Colonic mucosa (tissue), 4 donors: Measurements from ENCODE around the gene TKTL1. TPM values are rescaled to one million over a fixed set of nuclear protein-coding genes. Genes with fewer than 3 reads are reported as not detected.

Experiments used
- DNase-seq: peaks from one replicate; pipeline ENCODE4 v3.0.0-alpha.2; 2020
- H3K27ac ChIP-seq: fragments of 200-600 bp; one replicate; pipeline ENCODE4 v1.8.0; 2021
- H3K27me3 ChIP-seq: fragments of 200-600 bp; one replicate; pipeline ENCODE4 v1.8.0; 2021
- H3K36me3 ChIP-seq: fragments of 200-600 bp; one replicate; pipeline ENCODE4 v1.8.0; 2021
- H3K4me1 ChIP-seq: fragments of 200-600 bp; one replicate; pipeline ENCODE4 v1.8.0; 2021; ENCODE audit warnings: mild to moderate bottlenecking
- H3K4me3 ChIP-seq: fragments of 200-600 bp; one replicate; pipeline ENCODE4 v1.8.0; 2021
- H3K9ac ChIP-seq, 2 donors: one replicate each; pipeline ENCODE4 v1.7.0; 2013; ENCODE audit warnings: control low read depth in 2 of 2, low read depth in 2 of 2, low read length in 2 of 2
- H3K9me3 ChIP-seq: fragments of 200-600 bp; one replicate; pipeline ENCODE4 v1.8.0; 2021
- CTCF ChIP-seq: fragments of 200-600 bp; IDR thresholded peaks from one replicate; pipeline ENCODE4 v1.8.0; 2022; ENCODE audit warnings: antibody characterized with exemption, mild to moderate bottlenecking
- intact Hi-C: fragments of 100-400 bp; cut with DNase I; formaldehyde crosslinking; loops from one replicate; pipeline ENCODE4 v1.14.1; 2022
- total RNA-seq, 2 donors: library from RNA; stranded (reverse); fragmentation: NEBNext Ultra II Directional in 1 of 2; extraction: Animal tissue kit (Norgen Biotek cat#: 25700) in 1 of 2; gene quantifications; one replicate each; pipeline ENCODE4 v1.2.1, GENCODE V29; 2021
- donor health status: healthy.
- donor health status: DM: no; HTN: no; CAD: no.
- donor health status: DM: no; HTN: no; CAD: no.

TKTL1 gene
- total RNA-seq, 2 donors from 2014 or later = not detected

- Histone ChIP-seq H3K4me1 (no peaks in the 10 kb centered on the region), H3K4me3 (peak overlapping the region; percentile 44), H3K27ac (peak overlapping the region; percentile 69), H3K9ac (peak overlapping the region; percentile 71 to 76), H3K36me3 (no peaks in the 10 kb centered on the region), H3K27me3 (no peaks in the 10 kb centered on the region), H3K9me3 (no peaks in the 10 kb centered on the region)
- intact Hi-C loops = no loop called here
- no peak for TF ChIP-seq CTCF
- peak; percentile 59 for DNase-seq
Measured at GRCh38 chrX:154369449-154370299, 74.1 kb downstream of the TKTL1 start.

DNA sequence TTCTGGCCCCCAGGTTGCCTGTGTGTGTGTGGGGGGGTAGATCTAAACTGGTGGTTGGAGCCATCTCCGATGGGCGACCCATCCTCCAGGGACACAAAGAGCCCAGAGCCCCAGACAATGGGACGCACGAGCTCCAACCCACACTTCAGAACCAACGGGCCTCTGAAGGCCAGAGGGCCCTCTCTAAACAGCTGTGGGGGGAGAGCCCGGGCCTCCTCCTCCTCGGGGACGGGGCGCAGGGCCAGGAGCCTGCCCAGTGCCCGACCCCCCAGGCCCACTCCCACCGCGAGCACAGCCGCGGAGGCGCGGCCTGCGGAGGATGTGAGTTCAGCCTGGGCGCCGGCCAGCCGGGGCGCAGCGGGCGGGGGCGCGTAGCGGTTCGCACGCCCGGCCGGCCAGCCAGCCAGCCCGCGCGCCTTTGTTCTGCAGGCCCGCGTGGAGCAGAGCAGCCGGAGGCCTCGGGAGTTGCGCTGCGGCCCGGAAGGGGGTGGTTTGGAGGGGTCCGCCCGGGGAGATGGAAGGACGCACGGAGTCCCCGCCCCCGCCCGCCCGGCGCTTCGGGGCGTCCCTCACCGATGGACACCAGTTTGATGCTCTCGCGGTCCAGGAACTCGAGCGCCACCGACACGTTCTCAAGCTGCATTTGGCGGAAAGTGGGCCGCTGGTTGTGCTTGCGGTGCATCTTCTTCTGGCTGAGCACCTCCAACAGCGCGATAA, 74.9 kb downstream of the TKTL1 start:
- Histone ChIP-seq H3K27ac (peak overlapping the region; percentile 69), H3K27me3 (no peaks in the 10 kb centered on the region), H3K9me3 (no peaks in the 10 kb centered on the region), H3K9ac (peak overlapping the region; percentile 71 to 76), H3K4me1 (no peaks in the 10 kb centered on the region), H3K36me3 (no peaks in the 10 kb centered on the region), H3K4me3 (peak overlapping the region; percentile 44)
- no peak for TF ChIP-seq CTCF
- no peak for DNase-seq
- intact Hi-C loops = no loop called here

DNA sequence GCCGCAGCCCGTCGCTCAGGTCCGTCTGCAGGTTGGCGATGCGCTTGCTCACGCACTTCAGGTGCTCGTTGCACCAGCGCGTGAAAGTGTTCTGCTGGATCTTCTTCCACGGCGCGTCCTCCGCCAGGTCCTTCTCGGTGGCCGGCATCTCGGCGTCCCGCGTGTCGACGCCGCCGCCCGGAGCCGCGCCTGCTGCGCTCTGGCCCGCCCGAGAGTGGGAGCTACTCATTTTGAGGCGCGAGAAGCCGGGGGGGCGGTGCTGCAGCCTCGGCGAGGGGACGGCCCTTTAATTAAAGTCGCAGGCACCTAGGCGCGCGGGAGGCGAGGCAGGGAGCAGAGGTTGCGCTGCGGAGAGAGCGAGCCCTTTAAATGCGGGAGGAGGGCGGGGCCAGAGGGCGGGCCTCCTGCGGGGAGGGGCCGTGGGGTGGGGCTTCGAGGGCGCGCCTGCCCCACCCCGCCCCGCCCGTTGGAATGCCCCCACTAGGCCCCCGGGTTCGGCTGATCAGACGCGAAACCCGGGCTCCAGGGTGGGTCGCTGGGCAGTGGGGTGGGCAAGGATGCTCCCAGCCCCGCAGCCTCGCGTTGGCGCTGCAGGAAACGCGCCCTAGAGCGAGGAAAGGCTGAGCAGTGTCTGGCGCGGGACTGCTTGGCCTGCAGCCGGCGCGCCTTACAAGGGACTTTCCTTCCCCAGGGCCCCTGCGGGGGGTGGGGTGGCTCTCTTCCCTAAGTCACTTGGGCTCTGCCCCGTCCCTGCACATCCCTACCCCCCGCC, 75.6 kb downstream of the TKTL1 start:
- Histone ChIP-seq H3K27ac (peak overlapping the region; percentile 69), H3K4me3 (peak overlapping the region; percentile 44), H3K9ac (peak overlapping the region; percentile 51 to 76), H3K4me1 (no peaks in the 10 kb centered on the region), H3K9me3 (no peaks in the 10 kb centered on the region), H3K36me3 (no peaks in the 10 kb centered on the region), H3K27me3 (no peaks in the 10 kb centered on the region)
- TF ChIP-seq CTCF = no peak
- DNase-seq = peak; percentile 90
- intact Hi-C loops = no loop called here

GRCh38 chrX:154371789-154372300, 76.2 kb downstream of the TKTL1 start:
- Histone ChIP-seq H3K9me3 (no peaks in the 10 kb centered on the region), H3K27ac (peak overlapping the region; percentile 39), H3K27me3 (no peaks in the 10 kb centered on the region), H3K4me1 (no peaks in the 10 kb centered on the region), H3K9ac (peak overlapping the region in 1 of 2 donors; percentile 56), H3K36me3 (no peaks in the 10 kb centered on the region), H3K4me3 (peak overlapping the region; percentile 44)
- intact Hi-C loops = no loop called here
- DNase-seq = no peak
- TF ChIP-seq CTCF = no peak

GRCh38 chrX:154372612-154373022, 77.0 kb downstream of the TKTL1 start:
- H3K27ac ChIP-seq = no peak overlapping the region
- no peaks in the 10 kb centered on the region for H3K36me3 ChIP-seq
- H3K4me3 ChIP-seq = peak overlapping the region; percentile 44
- H3K9ac ChIP-seq = peak overlapping the region; percentile 2 to 56
- no peaks in the 10 kb centered on the region for H3K27me3 ChIP-seq
- no peaks in the 10 kb centered on the region for H3K4me1 ChIP-seq
- DNase-seq = no peak
- no peaks in the 10 kb centered on the region for H3K9me3 ChIP-seq
- TF ChIP-seq CTCF = no peak
- intact Hi-C loops = no loop called here
